B cell (primary cell): ENCODE data around the gene CDX1. TPM values are rescaled to one million over a fixed set of nuclear protein-coding genes. Genes with fewer than 3 reads are reported as not detected.
A peak's percentile ranks its signal among the peaks of the same experiment; 100 is the strongest.

ENCODE experiments used
- ATAC-seq: fragments of 200-7000 bp; cut with Tn5 transposase; one replicate; pipeline ENCODE4 v1.10.0; 2021; ENCODE audit warnings: low read depth, mild to moderate bottlenecking, moderate number of reproducible peaks, moderate library complexity
- CTCF ChIA-PET: fragments of 350-600 bp; sonication (Branson Sonifier 250); formaldehyde crosslinking; loops from one replicate; lab custom pipeline; 2021; ENCODE audit warnings: antibody characterized with exemption, inconsistent platforms; lab: Charles Lee
- POLR2A ChIA-PET: fragments of 350-600 bp; sonication (Branson Sonifier 250); formaldehyde crosslinking; loops from one replicate; lab custom pipeline; 2021; ENCODE audit warnings: antibody characterized with exemption; lab: Charles Lee
- DNase-seq: peaks from one replicate; pipeline ENCODE4 v3.0.0; 2013
- H2AFZ ChIP-seq: 2 replicates; pipeline ENCODE4 v1.6.1; 2012; ENCODE audit warnings: mild to moderate bottlenecking, low read depth, low read length; ENCODE audit not compliant: insufficient read depth, poor library complexity, severe bottlenecking
- H3K27ac ChIP-seq, 2 donors: 1 replicate in 1 of 2; 2 replicates in 1 of 2; pipeline ENCODE4 v1.5.1; 2012 to 2013; ENCODE audit warnings: low read length in 2 of 2, mild to moderate bottlenecking in 2 of 2, moderate library complexity in 1 of 2
- H3K27me3 ChIP-seq, 4 experiments: fragments of 200-600 bp in 1 of 4; sonication (generic) in 1 of 4; replicated peaks in 1 of 4; 1 replicate in 2 of 4; 2 replicates in 2 of 4; pipeline versions ENCODE4 v1.6.1 to v1.7.0; 2013 to 2016; ENCODE audit warnings: low read length in 3 of 4, mild to moderate bottlenecking in 2 of 4, mixed read lengths in 1 of 4, moderate library complexity in 1 of 4; ENCODE audit not compliant: insufficient read depth in 4 of 4, control insufficient read depth in 3 of 4; ENCODE audit errors: control extremely low read depth in 1 of 4
- H3K36me3 ChIP-seq, 2 experiments: replicated peaks in 1 of 2; 1 replicate in 1 of 2; 2 replicates in 1 of 2; pipeline versions ENCODE4 v1.6.1 to v1.7.1; 2013; ENCODE audit warnings: low read length in 1 of 2; ENCODE audit not compliant: insufficient read depth in 2 of 2, control insufficient read depth in 1 of 2; ENCODE audit errors: control extremely low read depth in 1 of 2, extremely low read depth in 1 of 2
- H3K4me1 ChIP-seq, 2 donors: fragments of 200-600 bp in 1 of 2; sonication (generic) in 1 of 2; 1 replicate in 1 of 2; 2 replicates in 1 of 2; pipeline versions ENCODE4 v1.5.1 to v1.6.1; 2013 to 2017; ENCODE audit warnings: low read length in 2 of 2; ENCODE audit not compliant: control insufficient read depth in 2 of 2, insufficient read depth in 2 of 2
- H3K4me2 ChIP-seq: replicated peaks from 2 replicates; pipeline ENCODE3; 2012; ENCODE audit warnings: mild to moderate bottlenecking, low read depth, low read length; ENCODE audit not compliant: poor library complexity, severe bottlenecking
- H3K4me3 ChIP-seq, 5 experiments: fragments of 200-600 bp in 1 of 5; sonication (generic) in 1 of 5; 1 replicate in 3 of 5; 2 replicates in 2 of 5; pipeline versions ENCODE4 v1.5.1 to v1.7.0; 2011 to 2016; ENCODE audit warnings: low read length in 4 of 5, mild to moderate bottlenecking in 4 of 5, low read depth in 2 of 5, control low read depth in 1 of 5, moderate library complexity in 1 of 5; ENCODE audit not compliant: insufficient read depth in 1 of 5; ENCODE audit errors: control extremely low read depth in 1 of 5, extremely low read depth in 1 of 5
- H3K79me2 ChIP-seq: fragments of 200-600 bp; sonication (generic); one replicate; pipeline ENCODE4 v1.6.0; 2016; ENCODE audit warnings: low read length; ENCODE audit not compliant: control insufficient read depth, insufficient read depth
- H3K9ac ChIP-seq: fragments of 200-600 bp; sonication (generic); 2 replicates; pipeline ENCODE4 v1.6.1; 2017; ENCODE audit warnings: mild to moderate bottlenecking, low read length, moderate library complexity
- H3K9me3 ChIP-seq, 3 donors: one replicate each; pipeline versions ENCODE4 v1.6.1 to v1.7.1; 2013; ENCODE audit warnings: low read length in 2 of 3; ENCODE audit not compliant: control insufficient read depth in 2 of 3, insufficient read depth in 1 of 3; ENCODE audit errors: control extremely low read depth in 1 of 3
- H4K20me1 ChIP-seq: 2 replicates; pipeline ENCODE4 v1.6.0; 2012; ENCODE audit warnings: mild to moderate bottlenecking, low read length; ENCODE audit not compliant: insufficient read depth, control insufficient read depth, poor library complexity, severe bottlenecking
- H3K27ac Mint-ChIP-seq: one replicate; pipeline ENCODE4 v1.8.0; 2021; ENCODE audit warnings: mixed read lengths
- H3K27me3 Mint-ChIP-seq: one replicate; pipeline ENCODE4 v1.8.0; 2021; ENCODE audit warnings: mixed read lengths
- H3K4me1 Mint-ChIP-seq: one replicate; pipeline ENCODE4 v1.8.0; 2021; ENCODE audit warnings: mixed read lengths
- H3K4me3 Mint-ChIP-seq: one replicate; pipeline ENCODE4 v1.8.0; 2021; ENCODE audit warnings: mixed read lengths
- H3K9me3 Mint-ChIP-seq: one replicate; pipeline ENCODE4 v1.8.0; 2022; ENCODE audit warnings: mixed read lengths; ENCODE audit not compliant: insufficient read depth
- CTCF ChIP-seq: fragments of 200-600 bp; IDR thresholded peaks from one replicate; pipeline ENCODE4 v1.8.0; 2022; ENCODE audit warnings: antibody characterized with exemption, mild to moderate bottlenecking
- EZH2 ChIP-seq: IDR thresholded peaks from 2 replicates; pipeline ENCODE4 v1.6.1; 2012; ENCODE audit warnings: borderline replicate concordance, low read depth, mild to moderate bottlenecking, moderate library complexity, low read length; ENCODE audit not compliant: insufficient read depth, poor library complexity, severe bottlenecking
- WGBS: methylation state at CpG from one replicate; pipeline ENCODE4 v1.1.5; 2013; ENCODE audit warnings: missing lambda C conversion rate; ENCODE audit not compliant: insufficient coverage; 5-methylcytosine and 5-hydroxymethylcytosine counted together
- intact Hi-C: fragments of 100-400 bp; cut with micrococcal nuclease; formaldehyde crosslinking; loops from one replicate; pipeline ENCODE4 v1.10.0; 2022
- polyA plus RNA-seq: library from polyadenylated mRNA; depleted of rRNA; stranded (reverse); fragments of >200 nt; gene quantifications from 2 replicates; pipeline ENCODE4 v1.2.3, GENCODE V29; 2012
- total RNA-seq, 2 donors: library from RNA; stranded (reverse); fragments of 120-200 nt in 1 of 2; gene quantifications; 1 replicate in 1 of 2; 2 replicates in 1 of 2; pipeline versions ENCODE4 v1.2.3 to v1.2.4, GENCODE V29; 2013 to 2022

Gene CDX1
- total and polyA plus RNA-seq, 2 donors (not counting 1 experiment from before 2014, with no cell fraction given) = not detected

- Histone ChIP-seq H2AFZ (peak overlapping the region; percentile 54), H3K27me3 (peaks cover 0 to 19% (median 0%) of the 10 kb centered on the region in 4 experiments), H4K20me1 (no peaks in the 10 kb centered on the region), H3K9me3 (peaks cover 0 to 5% (median 0%) of the 10 kb centered on the region in 3 donors), H3K4me3 (no peak overlapping the region), H3K79me2 (no peaks in the 10 kb centered on the region), H3K27ac (no peak overlapping the region), H3K9ac (no peak overlapping the region), H3K4me1 (peaks cover 7 to 11% of the 10 kb centered on the region in 2 donors), H3K36me3 (no peaks in the 10 kb centered on the region), H3K4me2 (peak overlapping the region; percentile 65)
- DNase-seq (no peak), ATAC-seq (no peak)
- no peak overlapping the region for H3K4me3 Mint-ChIP-seq
- no peak for TF ChIP-seq EZH2
- TF ChIP-seq CTCF = no peak
- H3K27ac Mint-ChIP-seq = no peak overlapping the region
- POLR2A ChIA-PET = no interaction called here
- 59% methylated on average over 18 of the region's 19 CpGs for WGBS
- no peaks in the 10 kb centered on the region for H3K9me3 Mint-ChIP-seq
- H3K27me3 Mint-ChIP-seq = peaks cover 21% of the 10 kb centered on the region
- intact Hi-C loops = no loop called here
- peaks cover 6% of the 10 kb centered on the region for H3K4me1 Mint-ChIP-seq
- CTCF ChIA-PET = no interaction called here
These were observed 41.9 kb downstream of the CDX1 start for GRCh38 chr5:150208187-150209098.

DNA sequence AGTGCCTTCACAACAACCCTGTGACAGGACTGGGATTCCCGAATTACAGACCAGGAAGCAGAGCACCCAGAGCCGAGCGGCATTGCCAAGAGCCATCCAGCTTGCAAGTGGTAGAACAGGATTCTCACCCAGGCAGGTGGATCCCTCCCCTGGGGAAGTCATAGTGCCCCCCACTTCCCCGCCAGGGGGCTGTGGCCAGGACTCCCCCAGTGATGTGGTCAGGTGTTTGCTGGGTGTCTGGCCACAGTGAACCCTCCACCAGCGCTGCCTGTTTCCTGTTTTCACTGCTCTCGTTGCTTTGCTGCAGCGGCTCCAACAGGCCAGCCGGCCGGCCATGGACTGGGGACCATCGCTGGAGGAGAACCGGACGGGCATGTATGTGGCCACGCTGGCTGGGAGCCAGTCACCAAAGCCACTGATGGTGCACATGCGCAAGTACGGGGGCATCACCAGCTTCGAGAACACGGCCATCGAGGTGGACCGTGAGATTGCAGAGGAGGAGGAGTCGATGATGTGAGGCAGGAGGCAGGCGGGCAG, 42.6 kb downstream of the CDX1 start:
- H3K4me1 ChIP-seq = peaks cover 7 to 11% of the 10 kb centered on the region in 2 donors
- H3K9ac ChIP-seq = no peak overlapping the region
- peak overlapping the region; percentile 54 for H2AFZ ChIP-seq
- H3K4me1 Mint-ChIP-seq = peaks cover 6% of the 10 kb centered on the region
- H3K4me2 ChIP-seq = peak overlapping the region; percentile 65
- H3K36me3 ChIP-seq = no peaks in the 10 kb centered on the region
- H3K4me3 ChIP-seq = peak overlapping the region in 1 of 5 experiments; percentile 5
- H3K27me3 Mint-ChIP-seq = peaks cover 21% of the 10 kb centered on the region
- H3K4me3 Mint-ChIP-seq = peak overlapping the region; percentile 45
- no peak overlapping the region for H3K27ac Mint-ChIP-seq
- TF ChIP-seq EZH2 (no peak), CTCF (no peak)
- DNase-seq (peak; percentile 11), ATAC-seq (peak; percentile 24)
- H4K20me1 ChIP-seq = no peaks in the 10 kb centered on the region
- H3K27me3 ChIP-seq = peaks cover 0 to 19% (median 0%) of the 10 kb centered on the region in 4 experiments
- 7% methylated on average over 21 of the region's 21 CpGs for WGBS
- H3K79me2 ChIP-seq = no peaks in the 10 kb centered on the region
- CTCF ChIA-PET = no interaction called here
- intact Hi-C loops = no loop called here
- H3K9me3 Mint-ChIP-seq = no peaks in the 10 kb centered on the region
- peaks cover 0 to 5% (median 0%) of the 10 kb centered on the region in 3 donors for H3K9me3 ChIP-seq
- POLR2A ChIA-PET = no interaction called here
- H3K27ac ChIP-seq = no peak overlapping the region
